GM12801 (cell line): ENCODE results near the gene NFATC1.

Experiments used
- TF ChIP-seq, protein P1 (sequence below): IDR thresholded peaks from one replicate; pipeline ENCODE4 v1.5.1; 2011; ENCODE audit warnings: control low read depth; ENCODE audit not compliant: insufficient read length; ENCODE audit errors: extremely low read depth

NFATC1 gene

DNA sequence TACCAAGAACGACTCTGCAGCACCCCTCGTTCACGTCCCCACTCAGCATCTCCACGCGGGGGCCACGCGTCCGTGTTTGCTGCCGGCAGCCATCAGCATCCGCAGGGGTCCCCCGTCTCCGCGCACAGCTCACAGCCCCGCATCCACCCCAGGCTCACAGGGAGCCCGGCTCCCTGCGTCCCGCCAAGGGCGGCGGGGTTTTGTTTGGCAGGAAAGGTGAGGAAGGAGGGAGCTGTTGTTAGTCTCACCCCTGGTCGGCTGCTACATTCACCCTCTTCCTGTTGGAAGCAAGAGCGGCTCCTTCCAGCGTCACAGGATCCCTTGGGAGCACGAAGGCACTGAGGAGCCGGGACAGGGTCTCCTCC, 152.9 kb downstream of the NFATC1 start:
- TF ChIP-seq, protein P1, sequence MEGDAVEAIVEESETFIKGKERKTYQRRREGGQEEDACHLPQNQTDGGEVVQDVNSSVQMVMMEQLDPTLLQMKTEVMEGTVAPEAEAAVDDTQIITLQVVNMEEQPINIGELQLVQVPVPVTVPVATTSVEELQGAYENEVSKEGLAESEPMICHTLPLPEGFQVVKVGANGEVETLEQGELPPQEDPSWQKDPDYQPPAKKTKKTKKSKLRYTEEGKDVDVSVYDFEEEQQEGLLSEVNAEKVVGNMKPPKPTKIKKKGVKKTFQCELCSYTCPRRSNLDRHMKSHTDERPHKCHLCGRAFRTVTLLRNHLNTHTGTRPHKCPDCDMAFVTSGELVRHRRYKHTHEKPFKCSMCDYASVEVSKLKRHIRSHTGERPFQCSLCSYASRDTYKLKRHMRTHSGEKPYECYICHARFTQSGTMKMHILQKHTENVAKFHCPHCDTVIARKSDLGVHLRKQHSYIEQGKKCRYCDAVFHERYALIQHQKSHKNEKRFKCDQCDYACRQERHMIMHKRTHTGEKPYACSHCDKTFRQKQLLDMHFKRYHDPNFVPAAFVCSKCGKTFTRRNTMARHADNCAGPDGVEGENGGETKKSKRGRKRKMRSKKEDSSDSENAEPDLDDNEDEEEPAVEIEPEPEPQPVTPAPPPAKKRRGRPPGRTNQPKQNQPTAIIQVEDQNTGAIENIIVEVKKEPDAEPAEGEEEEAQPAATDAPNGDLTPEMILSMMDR: no peak

DNA sequence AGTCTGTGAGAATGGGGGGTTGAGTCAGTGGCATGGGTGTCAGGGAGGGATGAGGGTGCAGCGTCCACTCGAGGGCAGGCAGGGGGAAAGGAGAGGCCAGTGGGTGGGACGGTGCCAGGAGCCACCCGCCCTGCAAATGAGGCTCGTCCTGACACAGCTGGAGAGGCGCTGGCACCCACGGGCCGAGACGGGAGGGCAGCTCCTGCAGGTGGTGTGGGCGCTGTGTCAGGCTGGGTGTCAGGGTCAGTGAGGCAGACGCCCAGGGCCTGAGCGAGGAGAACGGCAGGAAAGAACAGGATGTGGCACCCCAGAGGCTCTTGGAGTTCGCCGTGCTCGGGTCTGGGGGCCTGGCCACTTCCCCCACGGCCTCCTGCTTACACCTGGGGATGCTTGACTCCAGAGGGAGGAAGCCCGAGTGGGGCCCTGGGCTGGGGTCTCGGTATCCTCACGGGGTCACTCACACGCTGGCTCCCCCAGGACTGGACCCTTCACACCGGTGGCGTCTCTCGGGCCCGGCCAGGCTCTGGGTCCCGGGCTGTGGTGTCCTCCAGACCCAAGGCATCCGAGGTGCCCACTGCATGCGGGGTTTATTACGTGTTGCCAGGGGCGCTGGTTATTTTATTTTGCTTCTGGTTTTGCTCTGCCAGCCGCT, 153.4 kb downstream of the NFATC1 start:
- TF ChIP-seq, protein P1: no peak

DNA sequence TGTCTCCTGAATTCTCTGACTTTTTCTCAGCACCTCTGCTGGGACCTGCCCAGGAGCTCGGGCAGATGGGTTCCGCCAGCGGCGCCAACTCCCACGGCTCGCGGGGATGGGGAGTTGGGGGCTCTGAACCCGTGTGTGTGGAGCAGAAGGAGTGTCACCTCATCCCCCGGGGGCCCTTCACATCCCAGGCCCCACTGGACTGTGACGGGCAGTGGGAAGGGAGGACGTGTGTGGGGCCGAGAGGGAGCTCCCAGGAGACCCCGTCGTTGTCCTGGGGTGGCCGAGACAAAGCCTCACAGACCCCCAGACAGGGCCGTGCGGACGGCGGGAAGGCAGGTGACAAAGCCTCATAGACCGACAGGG, 153.9 kb downstream of the NFATC1 start:
- TF ChIP-seq, protein P1: no peak

DNA sequence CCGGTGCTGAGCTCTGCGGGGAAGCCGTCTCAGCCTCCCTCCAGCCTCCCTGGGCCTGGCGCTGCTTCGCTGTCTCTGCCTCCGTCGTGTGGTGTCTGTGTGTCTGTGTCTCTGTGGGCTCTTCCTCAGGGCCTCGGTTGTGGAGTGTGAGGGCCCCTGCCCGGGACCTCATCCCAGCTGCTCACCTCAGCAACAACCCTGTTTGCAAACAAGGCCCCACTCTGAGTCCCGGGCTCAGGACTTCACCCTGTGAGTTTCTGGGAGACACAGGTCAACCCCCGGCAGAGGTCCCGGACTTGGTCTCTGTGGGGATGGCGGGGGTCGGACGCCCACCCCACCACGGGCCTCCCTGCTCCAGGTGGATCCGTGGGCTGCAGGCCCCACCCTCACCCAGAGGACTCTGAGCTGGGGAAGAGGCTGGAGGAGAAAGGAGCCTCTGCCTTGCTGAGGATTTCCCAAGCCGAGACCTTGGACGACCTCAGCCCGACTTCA, 156.5 kb downstream of the NFATC1 start:
- TF ChIP-seq, protein P1: no peak

DNA sequence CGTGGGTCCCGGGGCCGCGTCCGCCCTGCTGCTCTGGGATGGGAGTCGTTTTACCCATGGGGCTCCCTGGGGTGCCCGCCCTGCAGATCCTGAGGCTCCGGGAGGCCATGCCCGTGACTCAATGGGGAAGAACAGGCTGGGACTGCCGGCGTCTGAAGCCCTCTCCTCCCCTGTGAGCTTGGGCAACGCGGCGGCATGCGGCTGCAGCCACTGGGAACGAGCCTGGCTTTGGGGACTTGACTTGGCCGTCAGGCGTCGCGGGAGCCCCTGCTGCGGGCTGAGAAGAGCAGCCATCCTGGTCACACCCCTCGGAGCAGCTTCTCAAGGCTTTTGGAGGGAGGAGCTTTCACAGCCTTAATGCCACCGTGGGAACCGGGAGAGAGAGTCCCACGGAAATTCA, 157.0 kb downstream of the NFATC1 start:
- TF ChIP-seq, protein P1: no peak

DNA sequence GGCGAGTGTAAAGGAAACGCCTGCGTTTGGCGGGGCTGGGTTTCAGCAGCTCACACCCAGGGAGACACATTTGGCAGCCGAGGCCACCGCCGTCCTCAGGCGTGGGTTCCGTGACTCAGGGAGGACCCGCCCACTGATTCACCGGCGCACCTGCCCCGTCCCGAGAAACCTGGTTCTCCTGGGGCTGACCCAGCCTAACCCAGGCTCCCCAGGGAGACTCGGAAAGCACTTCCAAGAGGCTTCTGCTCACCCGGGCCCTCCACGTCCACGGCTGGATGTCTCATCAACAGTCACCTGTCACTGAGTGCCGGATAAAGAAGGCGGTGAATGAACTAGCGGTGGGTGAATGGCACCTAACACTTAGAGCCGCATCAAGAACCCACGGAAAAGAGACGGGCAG, 157.4 kb downstream of the NFATC1 start:
- TF ChIP-seq, protein P1: no peak

DNA sequence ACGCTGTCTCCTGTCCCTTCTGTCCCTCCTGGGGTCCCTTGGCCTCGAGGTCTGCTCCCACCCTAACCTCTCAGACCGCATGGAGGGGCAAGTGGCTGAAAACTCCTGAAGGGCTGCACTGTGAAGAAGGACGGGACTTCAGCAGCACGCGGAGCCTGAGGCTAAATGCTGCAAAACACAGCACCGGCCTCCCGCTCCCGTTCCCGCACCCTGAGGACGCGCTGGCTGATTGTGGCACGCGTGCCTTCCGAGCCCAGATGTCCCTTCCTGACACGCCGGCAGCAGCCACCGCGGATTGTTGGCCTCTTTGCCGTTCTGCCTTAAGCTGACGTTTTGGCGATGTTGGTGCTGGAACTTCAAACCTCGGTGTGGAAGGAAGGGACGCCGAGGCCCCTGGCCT, 158.0 kb downstream of the NFATC1 start:
- TF ChIP-seq, protein P1: no peak

DNA sequence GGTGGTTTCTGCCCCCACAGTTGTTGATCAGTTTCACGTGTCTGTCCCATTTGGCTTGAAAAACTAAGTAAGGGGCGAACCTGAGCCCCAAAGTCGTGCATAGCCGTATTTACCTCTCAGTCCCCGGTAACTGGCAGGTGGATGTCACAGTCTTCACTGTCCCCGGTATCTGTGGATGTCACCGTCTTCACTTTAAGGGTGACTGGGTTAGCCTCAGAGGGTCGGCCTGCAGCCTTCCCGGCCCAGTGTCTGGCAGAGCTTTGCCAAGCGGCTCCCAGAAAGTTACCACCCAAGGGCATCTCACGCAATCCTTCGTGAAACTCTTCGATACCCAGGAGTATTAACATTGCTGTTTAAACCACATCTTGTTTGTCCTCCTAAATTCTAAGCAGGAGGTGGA, 158.6 kb downstream of the NFATC1 start:
- TF ChIP-seq, protein P1: no peak
